Measurements from ENCODE around the gene CDH5. TPM values are rescaled to one million over a fixed set of nuclear protein-coding genes. Genes with fewer than 3 reads are reported as not detected.

The CDH5 gene
- total and polyA plus RNA-seq, 2 of the 13 experiments (the other 11 are each of a cell fraction or from before 2014, with no cell fraction given), result 0.71 to 1.1 TPM

DNA sequence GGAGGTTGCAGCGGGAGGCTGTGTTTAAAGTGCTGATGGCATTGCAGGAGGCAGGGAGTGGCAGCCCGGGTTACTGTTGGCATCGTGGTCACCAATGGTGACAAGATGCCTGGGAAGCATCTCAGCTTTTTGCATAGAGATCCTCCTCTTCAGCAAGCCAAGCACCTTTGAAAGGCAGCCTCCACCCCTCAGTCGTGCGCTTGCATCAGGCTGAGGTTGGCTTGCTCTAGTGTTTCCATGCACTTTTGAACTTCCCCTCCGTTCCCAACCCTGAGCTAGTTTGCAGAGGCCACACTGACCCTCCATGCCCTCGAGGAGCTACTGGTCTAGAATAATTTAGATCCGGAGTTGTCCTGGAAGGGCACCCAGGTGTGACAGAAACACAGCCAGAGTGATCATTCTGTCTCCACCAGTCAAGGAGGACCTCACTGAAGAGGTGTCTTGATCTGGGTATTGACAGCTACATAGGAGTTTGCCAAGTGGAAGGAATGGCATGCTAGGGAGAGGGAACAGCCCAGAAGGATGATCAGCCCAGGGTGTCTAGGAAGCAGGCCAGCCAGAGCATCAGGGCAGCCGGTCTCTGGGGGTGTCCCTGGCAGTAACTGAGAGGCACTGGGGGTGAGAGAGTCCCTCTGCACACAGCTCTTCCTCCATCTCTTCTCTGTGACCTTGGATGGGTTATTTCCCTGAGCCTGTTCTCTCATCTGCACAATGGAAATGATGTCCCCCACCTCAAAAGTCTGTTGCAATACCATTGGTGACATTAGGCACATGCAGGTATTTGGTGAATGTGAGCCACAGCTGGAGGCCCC lies 68.3 kb downstream of the CDH5 start (continued):
- TF ChIP-seq, protein P1, sequence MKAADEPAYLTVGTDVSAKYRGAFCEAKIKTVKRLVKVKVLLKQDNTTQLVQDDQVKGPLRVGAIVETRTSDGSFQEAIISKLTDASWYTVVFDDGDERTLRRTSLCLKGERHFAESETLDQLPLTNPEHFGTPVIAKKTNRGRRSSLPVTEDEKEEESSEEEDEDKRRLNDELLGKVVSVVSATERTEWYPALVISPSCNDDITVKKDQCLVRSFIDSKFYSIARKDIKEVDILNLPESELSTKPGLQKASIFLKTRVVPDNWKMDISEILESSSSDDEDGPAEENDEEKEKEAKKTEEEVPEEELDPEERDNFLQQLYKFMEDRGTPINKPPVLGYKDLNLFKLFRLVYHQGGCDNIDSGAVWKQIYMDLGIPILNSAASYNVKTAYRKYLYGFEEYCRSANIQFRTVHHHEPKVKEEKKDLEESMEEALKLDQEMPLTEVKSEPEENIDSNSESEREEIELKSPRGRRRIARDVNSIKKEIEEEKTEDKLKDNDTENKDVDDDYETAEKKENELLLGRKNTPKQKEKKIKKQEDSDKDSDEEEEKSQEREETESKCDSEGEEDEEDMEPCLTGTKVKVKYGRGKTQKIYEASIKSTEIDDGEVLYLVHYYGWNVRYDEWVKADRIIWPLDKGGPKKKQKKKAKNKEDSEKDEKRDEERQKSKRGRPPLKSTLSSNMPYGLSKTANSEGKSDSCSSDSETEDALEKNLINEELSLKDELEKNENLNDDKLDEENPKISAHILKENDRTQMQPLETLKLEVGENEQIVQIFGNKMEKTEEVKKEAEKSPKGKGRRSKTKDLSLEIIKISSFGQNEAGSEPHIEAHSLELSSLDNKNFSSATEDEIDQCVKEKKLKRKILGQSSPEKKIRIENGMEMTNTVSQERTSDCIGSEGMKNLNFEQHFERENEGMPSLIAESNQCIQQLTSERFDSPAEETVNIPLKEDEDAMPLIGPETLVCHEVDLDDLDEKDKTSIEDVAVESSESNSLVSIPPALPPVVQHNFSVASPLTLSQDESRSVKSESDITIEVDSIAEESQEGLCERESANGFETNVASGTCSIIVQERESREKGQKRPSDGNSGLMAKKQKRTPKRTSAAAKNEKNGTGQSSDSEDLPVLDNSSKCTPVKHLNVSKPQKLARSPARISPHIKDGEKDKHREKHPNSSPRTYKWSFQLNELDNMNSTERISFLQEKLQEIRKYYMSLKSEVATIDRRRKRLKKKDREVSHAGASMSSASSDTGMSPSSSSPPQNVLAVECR (CRISPR knock-in tag; IDR thresholded peaks at IDR 0.05; ENCODE audit: borderline replicate concordance), result peak; percentile 55; the same call in 1 of the 2 replicates
- TF ChIP-seq, protein P2, sequence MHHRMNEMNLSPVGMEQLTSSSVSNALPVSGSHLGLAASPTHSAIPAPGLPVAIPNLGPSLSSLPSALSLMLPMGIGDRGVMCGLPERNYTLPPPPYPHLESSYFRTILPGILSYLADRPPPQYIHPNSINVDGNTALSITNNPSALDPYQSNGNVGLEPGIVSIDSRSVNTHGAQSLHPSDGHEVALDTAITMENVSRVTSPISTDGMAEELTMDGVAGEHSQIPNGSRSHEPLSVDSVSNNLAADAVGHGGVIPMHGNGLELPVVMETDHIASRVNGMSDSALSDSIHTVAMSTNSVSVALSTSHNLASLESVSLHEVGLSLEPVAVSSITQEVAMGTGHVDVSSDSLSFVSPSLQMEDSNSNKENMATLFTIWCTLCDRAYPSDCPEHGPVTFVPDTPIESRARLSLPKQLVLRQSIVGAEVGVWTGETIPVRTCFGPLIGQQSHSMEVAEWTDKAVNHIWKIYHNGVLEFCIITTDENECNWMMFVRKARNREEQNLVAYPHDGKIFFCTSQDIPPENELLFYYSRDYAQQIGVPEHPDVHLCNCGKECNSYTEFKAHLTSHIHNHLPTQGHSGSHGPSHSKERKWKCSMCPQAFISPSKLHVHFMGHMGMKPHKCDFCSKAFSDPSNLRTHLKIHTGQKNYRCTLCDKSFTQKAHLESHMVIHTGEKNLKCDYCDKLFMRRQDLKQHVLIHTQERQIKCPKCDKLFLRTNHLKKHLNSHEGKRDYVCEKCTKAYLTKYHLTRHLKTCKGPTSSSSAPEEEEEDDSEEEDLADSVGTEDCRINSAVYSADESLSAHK (CRISPR knock-in tag; IDR thresholded peaks at IDR 0.05; ENCODE audit: borderline replicate concordance), result no peak
- TF ChIP-seq SRF (IDR thresholded peaks at IDR 0.05; ENCODE audit: low read depth, low read length), result no peak
- 0 out of 2 replicates have a peak, but pooled peaks have one; percentile 58 for TF ChIP-seq ZSCAN29 (CRISPR knock-in tag; conservative IDR thresholded peaks at IDR 0.05)
- 0 out of 2 replicates have a peak, but pooled peaks have one; percentile 26 for TF ChIP-seq ZBTB38 (CRISPR knock-in tag; IDR thresholded peaks at IDR 0.05)
- 0 out of 2 replicates have a peak, but pooled peaks have one; percentile 19 for TF ChIP-seq KDM3A (CRISPR knock-in tag; IDR thresholded peaks at IDR 0.05; ENCODE audit: low read depth)
- no peak for TF ChIP-seq NR2F6 (IDR thresholded peaks at IDR 0.05)
- peak; percentile 79 for TF ChIP-seq NR2F6 (CRISPR knock-in tag; IDR thresholded peaks at IDR 0.05)
- TF ChIP-seq SMC3 (IDR thresholded peaks at IDR 0.05; ENCODE audit: low read length), result peak; percentile 14; the same call in 1 of the 2 replicates
- no peak for TF ChIP-seq ZNF496 (CRISPR knock-in tag; IDR thresholded peaks at IDR 0.05; ENCODE audit: insufficient replicate concordance)
- TF ChIP-seq HCFC1 (IDR thresholded peaks at IDR 0.05; ENCODE audit: low read depth, low read length), result no peak
- peak; percentile 92; the same call in 1 of the 2 replicates for TF ChIP-seq SOX5 (CRISPR knock-in tag; IDR thresholded peaks at IDR 0.05; ENCODE audit: borderline replicate concordance)
- TF ChIP-seq ZNF124 (CRISPR knock-in tag; IDR thresholded peaks at IDR 0.05), result peak; percentile 26; the same call in 1 of the 2 replicates
- TF ChIP-seq NFKBIZ (CRISPR knock-in tag; IDR thresholded peaks at IDR 0.05), result no peak
- TF ChIP-seq, protein P3, sequence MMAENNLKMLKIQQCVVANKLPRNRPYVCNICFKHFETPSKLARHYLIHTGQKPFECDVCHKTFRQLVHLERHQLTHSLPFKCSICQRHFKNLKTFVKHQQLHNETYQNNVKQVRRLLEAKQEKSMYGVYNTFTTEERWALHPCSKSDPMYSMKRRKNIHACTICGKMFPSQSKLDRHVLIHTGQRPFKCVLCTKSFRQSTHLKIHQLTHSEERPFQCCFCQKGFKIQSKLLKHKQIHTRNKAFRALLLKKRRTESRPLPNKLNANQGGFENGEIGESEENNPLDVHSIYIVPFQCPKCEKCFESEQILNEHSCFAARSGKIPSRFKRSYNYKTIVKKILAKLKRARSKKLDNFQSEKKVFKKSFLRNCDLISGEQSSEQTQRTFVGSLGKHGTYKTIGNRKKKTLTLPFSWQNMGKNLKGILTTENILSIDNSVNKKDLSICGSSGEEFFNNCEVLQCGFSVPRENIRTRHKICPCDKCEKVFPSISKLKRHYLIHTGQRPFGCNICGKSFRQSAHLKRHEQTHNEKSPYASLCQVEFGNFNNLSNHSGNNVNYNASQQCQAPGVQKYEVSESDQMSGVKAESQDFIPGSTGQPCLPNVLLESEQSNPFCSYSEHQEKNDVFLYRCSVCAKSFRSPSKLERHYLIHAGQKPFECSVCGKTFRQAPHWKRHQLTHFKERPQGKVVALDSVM (CRISPR knock-in tag; IDR thresholded peaks at IDR 0.05), result no peak; the same call in 1 of the 2 replicates
- TF ChIP-seq ZNF790 (CRISPR knock-in tag; IDR thresholded peaks at IDR 0.05; ENCODE audit: borderline replicate concordance), result no peak
- TF ChIP-seq, protein P4, sequence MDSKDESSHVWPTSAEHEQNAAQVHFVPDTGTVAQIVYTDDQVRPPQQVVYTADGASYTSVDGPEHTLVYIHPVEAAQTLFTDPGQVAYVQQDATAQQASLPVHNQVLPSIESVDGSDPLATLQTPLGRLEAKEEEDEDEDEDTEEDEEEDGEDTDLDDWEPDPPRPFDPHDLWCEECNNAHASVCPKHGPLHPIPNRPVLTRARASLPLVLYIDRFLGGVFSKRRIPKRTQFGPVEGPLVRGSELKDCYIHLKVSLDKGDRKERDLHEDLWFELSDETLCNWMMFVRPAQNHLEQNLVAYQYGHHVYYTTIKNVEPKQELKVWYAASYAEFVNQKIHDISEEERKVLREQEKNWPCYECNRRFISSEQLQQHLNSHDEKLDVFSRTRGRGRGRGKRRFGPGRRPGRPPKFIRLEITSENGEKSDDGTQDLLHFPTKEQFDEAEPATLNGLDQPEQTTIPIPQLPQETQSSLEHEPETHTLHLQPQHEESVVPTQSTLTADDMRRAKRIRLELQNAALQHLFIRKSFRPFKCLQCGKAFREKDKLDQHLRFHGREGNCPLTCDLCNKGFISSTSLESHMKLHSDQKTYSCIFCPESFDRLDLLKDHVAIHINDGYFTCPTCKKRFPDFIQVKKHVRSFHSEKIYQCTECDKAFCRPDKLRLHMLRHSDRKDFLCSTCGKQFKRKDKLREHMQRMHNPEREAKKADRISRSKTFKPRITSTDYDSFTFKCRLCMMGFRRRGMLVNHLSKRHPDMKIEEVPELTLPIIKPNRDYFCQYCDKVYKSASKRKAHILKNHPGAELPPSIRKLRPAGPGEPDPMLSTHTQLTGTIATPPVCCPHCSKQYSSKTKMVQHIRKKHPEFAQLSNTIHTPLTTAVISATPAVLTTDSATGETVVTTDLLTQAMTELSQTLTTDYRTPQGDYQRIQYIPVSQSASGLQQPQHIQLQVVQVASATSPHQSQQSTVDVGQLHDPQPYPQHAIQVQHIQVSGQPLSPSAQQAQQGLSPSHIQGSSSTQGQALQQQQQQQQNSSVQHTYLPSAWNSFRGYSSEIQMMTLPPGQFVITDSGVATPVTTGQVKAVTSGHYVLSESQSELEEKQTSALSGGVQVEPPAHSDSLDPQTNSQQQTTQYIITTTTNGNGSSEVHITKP (CRISPR knock-in tag; IDR thresholded peaks at IDR 0.05; ENCODE audit: low read depth), result no peak

Measured in HepG2 (cell line).